Skeletal muscle satellite cell (primary cell): Measurements from ENCODE around the gene PDCL2.
A peak's percentile ranks its signal among the peaks of the same experiment; 100 is the strongest.

Experiments used
- H3K27me3 ChIP-seq: 2 replicates; pipeline ENCODE4 v1.7.0; 2013; ENCODE audit warnings: low read length; ENCODE audit not compliant: control insufficient read depth, insufficient read depth
- H3K36me3 ChIP-seq: 2 replicates; pipeline ENCODE4 v1.7.0; 2013; ENCODE audit warnings: mild to moderate bottlenecking, control low read depth, low read length; ENCODE audit not compliant: insufficient read depth
- H3K4me1 ChIP-seq: 2 replicates; pipeline ENCODE4 v1.7.0; 2013; ENCODE audit warnings: low read length; ENCODE audit not compliant: control insufficient read depth, insufficient read depth
- H3K4me2 ChIP-seq: 2 replicates; pipeline ENCODE4 v1.7.0; 2013; ENCODE audit warnings: mild to moderate bottlenecking, low read length
- H3K4me3 ChIP-seq: 2 replicates; pipeline ENCODE4 v1.7.0; 2013; ENCODE audit warnings: low read length
- H3K9ac ChIP-seq: 2 replicates; pipeline ENCODE4 v1.7.0; 2013; ENCODE audit warnings: mild to moderate bottlenecking, low read depth, low read length, moderate library complexity
- H3K9me3 ChIP-seq: replicated peaks from 2 replicates; pipeline ENCODE4 v1.7.0; 2013; ENCODE audit warnings: mild to moderate bottlenecking, control low read depth, low read length

The PDCL2 gene

DNA sequence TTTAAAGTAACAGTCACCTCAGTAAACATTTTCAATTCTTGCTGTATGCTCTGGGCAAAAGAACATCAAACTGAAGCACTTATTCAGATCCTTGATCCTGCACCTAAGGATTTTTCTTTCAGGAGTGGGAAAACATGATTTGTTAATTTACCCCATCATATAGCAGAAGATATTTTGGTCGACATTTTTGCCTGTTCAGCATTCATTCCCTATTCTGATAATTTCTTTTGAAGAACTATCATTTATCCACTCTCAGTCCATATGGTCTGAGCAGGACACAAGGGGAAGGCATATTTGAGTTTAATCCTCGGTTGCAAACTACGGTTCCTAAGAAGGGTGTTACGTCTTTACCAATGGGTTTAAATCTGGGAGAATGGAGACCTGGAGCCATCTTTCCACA lies 44.1 kb downstream of the PDCL2 start:
- Histone ChIP-seq H3K9me3 (no peaks in the 10 kb centered on the region), H3K36me3 (no peaks in the 10 kb centered on the region), H3K9ac (peak overlapping the region; percentile 86), H3K27me3 (no peaks in the 10 kb centered on the region), H3K4me1 (peaks cover 46% of the 10 kb centered on the region), H3K4me2 (peak overlapping the region; percentile 88), H3K4me3 (peak overlapping the region; percentile 80)

DNA sequence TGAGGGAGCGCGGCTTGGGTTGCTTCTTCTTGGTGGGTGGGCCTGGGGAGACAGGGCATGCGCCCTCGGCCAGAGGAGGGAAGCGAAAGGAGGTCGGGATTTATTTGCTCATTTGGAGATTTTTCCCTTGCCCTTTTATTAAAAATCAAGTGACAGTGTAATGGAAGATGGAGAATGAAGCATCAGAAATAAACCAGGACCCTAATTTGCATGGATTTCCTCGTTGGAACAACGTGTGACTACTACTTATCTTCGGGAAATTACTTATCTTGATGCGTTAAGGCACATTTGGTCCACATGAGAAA lies 44.6 kb downstream of the PDCL2 start:
- H3K27me3 ChIP-seq: no peaks in the 10 kb centered on the region
- H3K9ac ChIP-seq: peak overlapping the region; percentile 86
- no peaks in the 10 kb centered on the region for H3K36me3 ChIP-seq
- H3K4me2 ChIP-seq: peak overlapping the region; percentile 88
- H3K9me3 ChIP-seq: no peaks in the 10 kb centered on the region
- peak overlapping the region; percentile 80 for H3K4me3 ChIP-seq
- H3K4me1 ChIP-seq: peaks cover 46% of the 10 kb centered on the region

DNA sequence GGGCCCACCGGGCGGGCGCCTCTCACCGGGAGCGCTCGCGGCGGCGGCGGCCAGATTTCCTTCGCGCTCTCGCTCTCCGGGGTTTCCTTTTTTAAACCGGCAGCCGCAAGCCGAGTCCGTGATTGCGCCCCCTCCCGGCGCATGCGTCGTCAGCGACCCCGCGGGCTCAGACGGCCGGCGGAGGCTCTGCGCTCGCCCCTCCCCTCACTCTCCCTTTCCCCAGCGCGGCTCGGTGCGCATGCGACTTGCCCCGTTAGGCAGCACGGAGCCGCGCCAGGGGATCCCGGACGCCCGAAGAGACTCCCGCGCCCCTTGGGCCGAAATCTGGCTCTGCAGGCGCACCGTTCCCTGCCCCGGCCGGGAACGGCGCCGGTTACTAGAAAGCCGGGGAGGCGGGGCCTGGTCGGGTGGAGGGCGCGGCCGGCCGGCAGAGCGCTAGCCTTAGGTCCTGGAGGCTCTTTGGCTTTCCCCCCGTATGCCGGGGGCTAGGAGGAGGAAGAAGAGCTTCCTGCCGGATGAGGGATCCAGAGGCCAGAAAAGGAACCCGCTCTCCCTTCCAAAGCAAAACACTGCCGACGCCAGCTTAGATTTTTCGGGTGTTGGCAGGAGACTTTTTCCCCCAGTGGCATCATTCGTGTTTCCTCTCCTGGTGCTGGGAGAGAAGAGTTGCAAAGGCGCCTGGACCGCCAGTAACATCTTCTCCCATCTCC lies 45.1 kb downstream of the PDCL2 start, which contains the start of gene CLOCK:
CLOCK (minus strand) TSS at position 154 of the 710 bp plus-strand sequence. CDS start 64,124 bp downstream, outside the sequence.
- H3K4me2 ChIP-seq: peak within 1 kb of the TSS; percentile 88
- peak within 1 kb of the TSS; percentile 86 for H3K9ac ChIP-seq
- H3K9me3 ChIP-seq: no peaks in the 10 kb centered on the region
- H3K4me1 ChIP-seq: peaks cover 46% of the 10 kb centered on the region
- no peaks in the 10 kb centered on the region for H3K27me3 ChIP-seq
- no peaks in the 10 kb centered on the region for H3K36me3 ChIP-seq
- peak within 1 kb of the TSS; percentile 80 for H3K4me3 ChIP-seq

DNA sequence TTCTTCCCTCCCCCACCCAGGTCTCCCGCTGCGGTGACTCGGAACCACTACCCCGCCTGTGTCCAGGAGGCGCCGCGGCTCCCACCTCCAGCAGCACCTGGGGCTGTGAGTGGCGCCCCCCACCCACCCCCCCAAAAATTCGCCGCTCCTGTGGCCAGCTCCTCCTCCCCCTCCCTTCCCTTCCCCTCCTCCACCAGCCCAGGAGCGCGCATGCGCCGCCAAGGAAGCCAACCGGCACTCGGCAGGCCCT lies 45.6 kb downstream of the PDCL2 start:
- H3K9ac ChIP-seq: peak overlapping the region; percentile 86
- no peaks in the 10 kb centered on the region for H3K9me3 ChIP-seq
- peak overlapping the region; percentile 80 for H3K4me3 ChIP-seq
- H3K27me3 ChIP-seq: no peaks in the 10 kb centered on the region
- peak overlapping the region; percentile 88 for H3K4me2 ChIP-seq
- peaks cover 46% of the 10 kb centered on the region for H3K4me1 ChIP-seq
- H3K36me3 ChIP-seq: no peaks in the 10 kb centered on the region

DNA sequence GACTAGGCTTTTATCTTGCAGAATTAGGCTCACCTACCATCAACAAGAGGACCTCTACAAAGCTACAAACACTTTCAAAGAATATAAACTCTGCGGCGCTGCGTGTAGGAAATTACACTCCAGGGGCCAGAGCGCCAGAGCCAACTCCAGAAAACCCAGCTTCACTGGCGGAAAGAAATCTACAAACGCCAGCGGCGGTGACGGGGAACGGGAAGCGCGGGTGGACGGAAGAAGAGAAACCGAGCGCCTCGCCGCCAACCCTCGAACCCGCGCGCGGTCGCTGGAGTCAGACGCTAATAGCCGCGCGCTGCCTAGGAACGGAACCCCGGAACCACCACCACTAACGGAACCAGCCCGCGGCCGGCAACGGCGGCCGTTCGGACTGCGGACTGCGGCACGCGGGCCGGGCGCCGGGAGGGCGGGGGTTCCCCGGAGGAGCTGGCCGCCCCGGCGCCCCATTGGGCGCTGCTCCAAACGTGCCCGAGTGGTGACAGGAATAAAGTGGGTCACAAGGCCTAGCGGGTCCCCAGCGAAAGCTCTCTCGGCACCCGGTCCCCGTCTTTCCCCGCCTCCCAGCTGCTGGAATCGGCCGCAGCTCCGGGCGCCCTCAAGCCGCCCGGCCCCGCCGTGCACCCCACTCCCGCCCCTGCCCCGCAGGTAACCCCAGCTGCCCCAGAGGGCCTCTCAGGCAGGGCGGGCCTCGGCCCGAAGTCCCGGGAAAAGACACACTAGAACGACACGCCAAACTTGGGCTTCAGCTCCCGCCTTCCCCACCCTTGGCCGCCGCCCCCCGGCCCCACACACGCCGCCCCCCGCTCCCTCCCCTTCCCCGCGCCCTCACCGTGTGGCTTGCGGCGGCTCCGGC lies 46.2 kb downstream of the PDCL2 start:
- H3K9me3 ChIP-seq: no peaks in the 10 kb centered on the region
- H3K27me3 ChIP-seq: no peaks in the 10 kb centered on the region
- no peaks in the 10 kb centered on the region for H3K36me3 ChIP-seq
- H3K4me3 ChIP-seq: peak overlapping the region; percentile 80
- H3K9ac ChIP-seq: peak overlapping the region; percentile 84
- peaks cover 46% of the 10 kb centered on the region for H3K4me1 ChIP-seq
- peak overlapping the region; percentile 81 for H3K4me2 ChIP-seq

DNA sequence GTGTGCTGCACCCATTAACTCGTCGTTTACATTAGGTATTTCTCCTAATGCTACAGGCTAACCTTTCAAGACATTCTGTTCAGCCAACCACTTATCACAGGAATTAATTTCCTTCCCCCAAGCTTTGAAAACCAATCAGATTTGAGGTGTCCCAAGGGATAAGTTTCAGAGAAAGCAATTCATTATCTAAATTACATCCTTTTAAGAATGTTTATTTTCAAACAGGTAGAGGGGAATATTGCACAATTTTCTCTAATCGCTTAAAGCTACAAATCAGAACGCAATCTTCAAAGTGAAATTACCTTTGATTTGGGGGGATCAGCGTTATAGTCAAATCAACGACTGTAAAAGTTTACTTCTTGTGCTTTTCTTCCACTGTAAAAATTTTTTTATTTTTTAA lies 46.9 kb downstream of the PDCL2 start:
- Histone ChIP-seq H3K27me3 (no peaks in the 10 kb centered on the region), H3K36me3 (peaks cover 3% of the 10 kb centered on the region), H3K4me1 (peaks cover 42% of the 10 kb centered on the region), H3K4me3 (peak overlapping the region; percentile 80), H3K9ac (peak overlapping the region; percentile 84), H3K4me2 (peak overlapping the region; percentile 81), H3K9me3 (no peaks in the 10 kb centered on the region)

DNA sequence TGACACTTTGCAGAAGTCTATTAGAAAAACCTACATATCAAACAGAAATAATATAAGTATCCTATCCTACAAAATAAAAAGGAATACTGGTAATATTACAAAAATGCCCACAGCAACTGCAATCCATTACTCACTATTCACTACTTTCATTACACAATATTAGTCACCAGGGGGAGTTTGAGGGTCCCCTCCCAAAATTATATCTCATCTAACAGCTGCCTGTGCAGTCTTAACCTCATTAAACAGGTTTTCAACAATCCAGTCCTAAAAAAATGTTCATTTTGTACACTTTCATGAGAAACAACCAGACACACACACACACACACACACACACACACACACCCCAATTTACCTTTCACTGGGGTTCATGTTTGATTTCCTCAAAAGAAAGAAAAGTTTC lies 48.2 kb downstream of the PDCL2 start:
- H3K36me3 ChIP-seq: peaks cover 3% of the 10 kb centered on the region
- H3K4me1 ChIP-seq: peaks cover 38% of the 10 kb centered on the region
- H3K27me3 ChIP-seq: no peaks in the 10 kb centered on the region
- no peaks in the 10 kb centered on the region for H3K9me3 ChIP-seq
- peak overlapping the region; percentile 81 for H3K4me2 ChIP-seq
- peak overlapping the region; percentile 23 for H3K9ac ChIP-seq
- peak overlapping the region; percentile 44 for H3K4me3 ChIP-seq

DNA sequence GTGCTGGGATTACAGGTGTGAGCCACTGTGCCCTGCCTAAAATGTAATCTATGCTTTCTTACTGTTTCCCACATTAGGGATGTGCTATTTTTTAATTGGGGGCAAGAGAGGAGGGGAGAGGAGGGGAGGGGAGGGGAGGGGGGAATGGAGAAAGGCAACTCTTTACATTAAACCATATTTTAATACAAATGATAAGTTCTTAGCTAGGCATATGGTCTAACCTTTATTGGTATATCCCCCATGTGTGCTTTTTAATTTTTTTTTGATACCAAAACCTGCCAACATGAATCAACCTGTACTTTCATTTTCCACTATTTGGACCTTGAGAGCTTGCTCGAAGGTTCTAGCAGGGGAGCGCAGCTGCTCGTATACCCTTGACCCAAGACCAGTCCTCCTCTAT lies 51.8 kb downstream of the PDCL2 start:
- peaks cover 3% of the 10 kb centered on the region for H3K36me3 ChIP-seq
- H3K27me3 ChIP-seq: no peaks in the 10 kb centered on the region
- no peak overlapping the region for H3K9ac ChIP-seq
- no peak overlapping the region for H3K4me2 ChIP-seq
- no peaks in the 10 kb centered on the region for H3K9me3 ChIP-seq
- H3K4me1 ChIP-seq: peaks cover 27% of the 10 kb centered on the region
- no peak overlapping the region for H3K4me3 ChIP-seq

DNA sequence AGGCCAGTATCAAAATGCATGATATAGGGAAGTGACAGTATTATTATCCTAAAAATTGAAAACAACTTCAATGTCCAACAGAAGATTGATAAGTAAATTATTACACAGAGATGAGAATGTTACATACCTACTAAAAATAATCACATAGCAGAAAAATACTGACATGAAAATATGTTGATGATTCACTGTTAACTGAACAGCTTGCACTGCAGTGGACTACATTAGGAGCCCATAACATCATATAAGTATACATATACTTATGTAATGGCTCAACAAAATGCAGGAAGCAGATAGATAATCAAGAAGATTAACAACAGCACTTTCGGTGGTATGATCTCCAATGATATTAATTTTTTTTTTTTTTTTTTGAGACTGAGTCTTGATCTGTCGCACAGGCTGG lies 52.4 kb downstream of the PDCL2 start:
- no peak overlapping the region for H3K9ac ChIP-seq
- no peak overlapping the region for H3K4me3 ChIP-seq
- no peak overlapping the region for H3K4me2 ChIP-seq
- H3K4me1 ChIP-seq: peaks cover 26% of the 10 kb centered on the region
- no peaks in the 10 kb centered on the region for H3K27me3 ChIP-seq
- no peaks in the 10 kb centered on the region for H3K9me3 ChIP-seq
- peaks cover 3% of the 10 kb centered on the region for H3K36me3 ChIP-seq

DNA sequence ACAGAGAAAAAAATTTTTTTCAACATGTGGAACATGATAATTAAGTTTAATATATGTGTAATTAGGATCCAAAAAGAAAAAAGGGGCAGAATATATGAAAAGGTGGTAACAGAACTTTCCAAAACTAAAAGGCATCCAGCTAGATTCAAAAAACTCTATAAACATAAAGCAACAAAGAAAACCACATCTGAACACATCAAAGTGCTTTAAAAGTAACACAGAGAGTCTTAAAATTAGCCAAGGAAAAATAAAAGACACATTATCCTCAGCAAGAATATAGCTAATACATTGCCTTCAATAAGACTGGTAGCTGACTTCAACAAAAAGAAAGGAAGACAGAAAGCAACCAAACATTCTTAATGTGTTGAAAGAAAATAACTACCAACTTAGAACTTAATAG lies 53.5 kb downstream of the PDCL2 start:
- H3K27me3 ChIP-seq: no peaks in the 10 kb centered on the region
- H3K4me1 ChIP-seq: peaks cover 15% of the 10 kb centered on the region
- H3K36me3 ChIP-seq: peaks cover 3% of the 10 kb centered on the region
- no peak overlapping the region for H3K4me2 ChIP-seq
- H3K4me3 ChIP-seq: no peak overlapping the region
- H3K9me3 ChIP-seq: no peaks in the 10 kb centered on the region
- no peak overlapping the region for H3K9ac ChIP-seq

DNA sequence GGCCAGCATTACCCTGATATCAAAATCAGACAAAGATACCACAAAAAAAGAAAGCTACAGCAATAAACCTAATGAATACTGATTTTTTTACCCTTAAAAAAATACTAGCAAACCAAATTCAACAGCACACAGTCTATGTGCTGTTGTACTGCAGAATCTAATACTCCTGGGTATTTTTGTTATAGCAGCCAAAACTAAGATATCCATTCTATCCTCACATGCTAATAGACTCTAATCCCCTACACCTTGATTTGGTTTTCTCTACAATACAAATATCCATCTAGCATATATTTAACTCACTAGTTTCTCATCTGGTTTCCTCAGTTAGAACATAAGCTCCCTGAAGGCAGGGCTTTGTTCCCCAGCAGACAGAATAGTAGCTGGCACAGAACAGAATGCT lies 57.7 kb downstream of the PDCL2 start:
- Histone ChIP-seq H3K9ac (no peak overlapping the region), H3K4me3 (no peak overlapping the region), H3K9me3 (no peaks in the 10 kb centered on the region), H3K4me2 (no peak overlapping the region), H3K4me1 (peaks cover 2% of the 10 kb centered on the region), H3K27me3 (no peaks in the 10 kb centered on the region), H3K36me3 (no peaks in the 10 kb centered on the region)

DNA sequence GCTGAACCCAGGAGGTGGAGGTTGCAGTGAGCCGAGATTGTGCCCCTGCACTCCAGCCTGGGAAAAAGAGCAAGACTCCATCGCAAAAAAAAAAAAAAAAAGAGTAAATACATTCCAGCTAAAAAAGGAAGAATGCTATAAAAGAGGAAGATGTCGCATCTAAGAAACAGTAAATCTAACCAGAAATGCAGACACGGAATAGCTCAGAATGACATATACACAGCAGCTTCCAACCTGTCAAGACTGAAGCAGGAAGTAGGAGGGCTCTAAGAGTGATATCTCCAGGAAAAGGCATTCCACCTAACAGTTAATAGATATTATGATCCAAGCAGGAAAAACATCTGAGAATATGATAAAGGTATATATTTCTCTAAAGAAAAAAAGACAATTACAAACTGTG lies 61.4 kb downstream of the PDCL2 start:
- Histone ChIP-seq H3K4me3 (no peak overlapping the region), H3K4me2 (no peak overlapping the region), H3K4me1 (no peaks in the 10 kb centered on the region), H3K27me3 (no peaks in the 10 kb centered on the region), H3K36me3 (no peaks in the 10 kb centered on the region), H3K9me3 (no peaks in the 10 kb centered on the region), H3K9ac (no peak overlapping the region)
